Progenitor cell of endocrine pancreas (in vitro differentiated cells): Measurements from ENCODE around the gene GMEB2. TPM values are rescaled to one million over a fixed set of nuclear protein-coding genes. Genes with fewer than 3 reads are reported as not detected.
"Not testable (repeated sequence)": the region's sequence is repeated elsewhere in the genome, so short reads cannot be mapped to it uniquely, and the experiment has no call there.

ENCODE experiments used
- DNase-seq: peaks from one replicate; pipeline ENCODE4 v3.0.0; 2021; ENCODE audit warnings: low spot score; ENCODE audit not compliant: unreplicated experiment
- H3K27ac Mint-ChIP-seq: 2 replicates; pipeline ENCODE4 v1.8.0; 2021; ENCODE audit warnings: mild to moderate bottlenecking, moderate library complexity, mixed read lengths
- H3K27me3 Mint-ChIP-seq: 2 replicates; pipeline ENCODE4 v1.8.0; 2021; ENCODE audit warnings: mixed read lengths
- H3K36me3 Mint-ChIP-seq: 2 replicates; pipeline ENCODE4 v1.8.0; 2022; ENCODE audit warnings: mixed read lengths; ENCODE audit not compliant: insufficient read depth
- H3K4me1 Mint-ChIP-seq: 2 replicates; pipeline ENCODE4 v1.8.0; 2021; ENCODE audit warnings: low read depth, mixed read lengths
- H3K4me3 Mint-ChIP-seq: 2 replicates; pipeline ENCODE4 v1.8.0; 2021; ENCODE audit warnings: low read depth, mild to moderate bottlenecking, moderate library complexity, mixed read lengths
- H3K9me3 Mint-ChIP-seq: 2 replicates; pipeline ENCODE4 v1.8.0; 2021; ENCODE audit warnings: low read depth, mixed read lengths
- long read RNA-seq: library from polyadenylated mRNA; unstranded; transcript quantifications from one replicate; pipeline ENCODE4 v2.0.0, GENCODE V29; 2020
- total RNA-seq: library from RNA; stranded (reverse); gene quantifications from 2 replicates; pipeline ENCODE4 v1.2.1, GENCODE V29; 2021
- TF ChIP-seq, protein P1 (sequence below): fragments of 200-600 bp; sonication (generic); IDR thresholded peaks from one replicate; pipeline ENCODE4 v1.5.0; 2021; ENCODE audit warnings: antibody characterized with exemption, mild to moderate bottlenecking; ENCODE audit not compliant: unreplicated experiment

GMEB2 gene, protein sequence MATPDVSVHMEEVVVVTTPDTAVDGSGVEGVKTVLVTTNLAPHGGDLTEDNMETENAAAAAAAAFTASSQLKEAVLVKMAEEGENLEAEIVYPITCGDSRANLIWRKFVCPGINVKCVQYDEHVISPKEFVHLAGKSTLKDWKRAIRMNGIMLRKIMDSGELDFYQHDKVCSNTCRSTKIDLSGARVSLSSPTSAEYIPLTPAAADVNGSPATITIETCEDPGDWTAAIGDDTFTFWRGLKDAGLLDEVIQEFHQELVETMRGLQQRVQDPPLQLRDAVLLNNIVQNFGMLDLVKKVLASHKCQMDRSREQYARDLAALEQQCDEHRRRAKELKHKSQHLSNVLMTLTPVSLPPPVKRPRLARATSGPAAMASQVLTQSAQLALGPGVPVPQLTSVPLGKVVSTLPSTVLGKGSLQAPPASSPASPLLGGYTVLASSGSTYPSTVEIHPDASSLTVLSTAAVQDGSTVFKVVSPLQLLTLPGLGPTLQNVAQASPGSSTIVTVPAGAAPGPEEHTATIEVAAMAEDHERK
- total RNA-seq = 15.1 and 15.2 TPM in 2 replicates
- long read RNA-seq, partial matches to known transcripts = 0 of 6 reads
- long read RNA-seq, other reads (novel, unspliced or antisense) = 6 of 6 reads

DNA sequence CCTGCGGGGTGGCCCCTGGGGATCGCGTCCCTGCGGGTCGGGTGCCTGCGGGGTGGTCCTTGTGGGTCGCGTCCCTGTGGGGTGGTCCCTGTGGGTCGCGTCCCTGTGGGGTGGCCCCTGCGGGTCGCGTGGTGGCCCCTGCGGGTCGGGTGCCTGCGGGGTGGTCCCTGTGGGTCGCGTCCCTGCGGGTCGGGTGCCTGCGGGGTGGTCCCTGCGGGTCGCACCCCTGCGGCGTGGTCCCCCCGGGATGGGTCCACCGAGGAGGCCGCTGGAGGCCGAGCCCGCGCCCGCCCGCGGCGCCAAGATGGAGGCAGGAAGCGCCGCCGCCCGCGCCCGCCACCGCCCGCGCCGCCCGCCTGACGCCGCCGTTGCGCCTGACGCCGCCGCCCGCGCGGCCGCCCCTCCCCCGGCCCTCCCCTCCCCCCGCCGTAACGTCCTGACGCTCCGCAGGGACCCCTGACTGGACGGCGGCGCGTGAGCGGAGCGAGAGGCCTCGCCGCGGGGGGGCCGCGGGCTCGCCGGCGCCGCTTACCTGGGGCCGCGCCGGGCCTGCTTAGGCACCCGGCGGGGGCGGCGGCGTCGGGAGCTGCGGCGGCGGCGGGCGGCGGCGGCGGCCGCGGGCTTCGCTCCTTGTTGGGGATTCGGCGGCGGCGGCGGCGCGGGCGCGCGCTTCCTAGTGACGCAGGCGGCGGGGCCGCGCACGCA, at the start of gene GMEB2:
GMEB2 (minus strand) TSS at position 678 of the 705 bp plus-strand sequence. CDS start 7,704 bp downstream, outside the sequence.
- TF ChIP-seq, protein P1, sequence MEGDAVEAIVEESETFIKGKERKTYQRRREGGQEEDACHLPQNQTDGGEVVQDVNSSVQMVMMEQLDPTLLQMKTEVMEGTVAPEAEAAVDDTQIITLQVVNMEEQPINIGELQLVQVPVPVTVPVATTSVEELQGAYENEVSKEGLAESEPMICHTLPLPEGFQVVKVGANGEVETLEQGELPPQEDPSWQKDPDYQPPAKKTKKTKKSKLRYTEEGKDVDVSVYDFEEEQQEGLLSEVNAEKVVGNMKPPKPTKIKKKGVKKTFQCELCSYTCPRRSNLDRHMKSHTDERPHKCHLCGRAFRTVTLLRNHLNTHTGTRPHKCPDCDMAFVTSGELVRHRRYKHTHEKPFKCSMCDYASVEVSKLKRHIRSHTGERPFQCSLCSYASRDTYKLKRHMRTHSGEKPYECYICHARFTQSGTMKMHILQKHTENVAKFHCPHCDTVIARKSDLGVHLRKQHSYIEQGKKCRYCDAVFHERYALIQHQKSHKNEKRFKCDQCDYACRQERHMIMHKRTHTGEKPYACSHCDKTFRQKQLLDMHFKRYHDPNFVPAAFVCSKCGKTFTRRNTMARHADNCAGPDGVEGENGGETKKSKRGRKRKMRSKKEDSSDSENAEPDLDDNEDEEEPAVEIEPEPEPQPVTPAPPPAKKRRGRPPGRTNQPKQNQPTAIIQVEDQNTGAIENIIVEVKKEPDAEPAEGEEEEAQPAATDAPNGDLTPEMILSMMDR = no peak
- no peaks in the 10 kb centered on the region for H3K27me3 Mint-ChIP-seq
- H3K9me3 Mint-ChIP-seq = no peaks in the 10 kb centered on the region
- H3K4me1 Mint-ChIP-seq = peaks cover 8% of the 10 kb centered on the region
- peaks cover 2% of the 10 kb centered on the region for H3K36me3 Mint-ChIP-seq
- DNase-seq = no peak
- peak within 1 kb of the TSS; percentile 73 for H3K4me3 Mint-ChIP-seq
- peak within 1 kb of the TSS; percentile 94 for H3K27ac Mint-ChIP-seq

DNA sequence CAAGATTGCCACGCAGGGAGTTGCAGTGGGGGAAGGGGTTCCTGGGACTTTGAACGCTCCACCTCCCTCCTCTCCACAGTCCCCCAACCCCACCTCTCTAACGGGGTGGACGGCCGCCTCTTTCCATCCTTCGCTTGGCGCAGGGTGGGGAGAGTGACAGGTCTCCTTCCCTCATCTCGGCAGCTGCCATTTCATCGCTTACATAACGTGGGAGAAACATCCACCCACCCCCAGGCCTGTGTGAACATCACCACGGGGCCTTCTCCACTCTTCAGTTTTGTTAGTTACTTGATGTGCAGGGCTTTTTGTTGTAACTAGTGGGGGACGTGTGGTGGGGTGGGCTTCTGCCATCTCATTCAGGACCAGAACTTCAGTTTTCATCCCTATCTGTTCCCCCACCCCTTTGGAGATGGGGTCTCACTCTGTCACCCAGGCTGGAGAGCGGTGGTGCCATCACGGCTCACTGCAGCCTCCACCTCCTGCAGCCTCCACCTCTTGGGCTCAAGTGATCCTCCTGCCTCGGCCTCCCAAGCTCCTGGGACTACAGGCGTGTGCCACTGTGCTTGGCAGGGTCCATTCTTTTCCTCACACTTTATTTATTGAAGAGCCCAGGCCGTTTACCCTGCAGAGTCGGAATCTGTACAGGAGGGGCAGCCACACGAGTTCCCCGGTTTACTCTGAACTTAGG, 48.9 kb upstream of the GMEB2 start:
- H3K27me3 Mint-ChIP-seq = no peaks in the 10 kb centered on the region
- peak overlapping the region; percentile 63 for H3K27ac Mint-ChIP-seq
- no peak for DNase-seq
- H3K4me3 Mint-ChIP-seq = no peak overlapping the region
- no peaks in the 10 kb centered on the region for H3K9me3 Mint-ChIP-seq
- TF ChIP-seq, protein P1 = no peak
- no peaks in the 10 kb centered on the region for H3K4me1 Mint-ChIP-seq
- H3K36me3 Mint-ChIP-seq = peaks cover 3% of the 10 kb centered on the region

DNA sequence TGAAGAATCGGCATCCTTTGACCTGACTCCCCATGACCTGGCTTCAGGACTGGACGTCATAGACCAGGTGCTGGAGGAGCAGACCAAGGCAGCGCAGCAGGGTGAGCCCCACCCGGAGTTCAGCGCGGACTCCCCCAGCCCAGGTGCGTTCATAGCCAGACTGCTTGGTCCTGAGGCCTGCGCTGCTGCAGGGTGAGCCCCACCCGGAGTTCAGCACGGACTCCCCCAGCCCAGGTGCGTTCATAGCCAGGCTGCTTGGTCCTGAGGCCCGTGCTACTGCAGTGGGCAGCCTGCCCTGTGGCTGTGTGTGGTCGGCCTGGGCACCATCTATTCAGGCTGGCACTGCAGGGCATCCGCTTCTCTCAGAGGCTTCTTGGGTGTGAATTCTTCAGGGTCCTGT, 47.0 kb upstream of the GMEB2 start:
- Mint-ChIP-seq H3K27me3 (no peaks in the 10 kb centered on the region), H3K27ac (no peak overlapping the region), H3K4me3 (no peak overlapping the region), H3K9me3 (no peaks in the 10 kb centered on the region), H3K36me3 (peaks cover 3% of the 10 kb centered on the region), H3K4me1 (no peaks in the 10 kb centered on the region)
- TF ChIP-seq, protein P1 = no peak
- DNase-seq = no peak

DNA sequence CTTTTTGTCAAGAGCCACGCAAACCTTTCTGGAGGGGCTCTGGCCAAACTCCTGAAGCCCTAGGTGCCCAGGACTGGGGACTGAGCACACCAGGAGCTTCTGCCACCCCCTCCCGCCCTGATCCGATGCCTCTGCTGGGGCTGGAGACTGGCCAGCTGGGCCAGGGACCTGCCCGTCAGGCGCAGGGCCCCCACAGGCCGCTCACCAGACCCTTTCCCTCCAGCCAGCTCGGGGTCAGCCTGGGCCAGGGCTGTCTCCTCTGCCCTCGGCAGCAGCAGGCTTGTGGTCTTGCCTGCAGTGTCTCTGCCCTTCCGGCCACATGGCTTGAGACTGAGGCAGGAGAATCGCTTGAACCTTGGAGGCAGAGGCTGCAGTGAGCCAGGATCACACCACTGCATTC, 45.8 kb upstream of the GMEB2 start:
- Mint-ChIP-seq H3K36me3 (peaks cover 5% of the 10 kb centered on the region), H3K27ac (no peak overlapping the region), H3K27me3 (no peaks in the 10 kb centered on the region), H3K9me3 (no peaks in the 10 kb centered on the region), H3K4me1 (no peaks in the 10 kb centered on the region), H3K4me3 (no peak overlapping the region)
- TF ChIP-seq, protein P1 = no peak
- DNase-seq = no peak

DNA sequence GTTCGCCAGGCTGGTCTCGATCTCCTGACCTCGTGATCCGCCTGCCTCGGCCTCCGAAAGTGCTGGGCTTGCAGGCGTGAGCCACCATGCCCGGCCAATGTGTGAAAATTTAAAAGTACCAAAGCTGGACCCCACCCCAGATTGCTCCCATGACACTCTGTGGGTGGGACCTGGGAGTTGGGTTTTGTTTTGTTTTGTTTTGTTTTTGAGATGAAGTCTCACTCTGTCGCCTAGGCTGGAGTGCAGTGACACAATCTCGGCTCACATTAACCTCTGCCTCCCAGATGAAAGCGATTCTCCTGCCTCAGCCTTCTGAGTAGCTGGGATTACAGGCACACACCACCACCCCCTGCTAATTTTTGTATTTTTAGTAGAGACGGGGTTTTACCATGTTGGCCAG, 44.8 kb upstream of the GMEB2 start:
- not testable (repeated sequence) for H3K36me3 Mint-ChIP-seq, H3K27ac Mint-ChIP-seq, H3K4me1 Mint-ChIP-seq, H3K27me3 Mint-ChIP-seq, H3K4me3 Mint-ChIP-seq, H3K9me3 Mint-ChIP-seq, DNase-seq
